Ascending aorta (tissue), 2 donors: Measurements from ENCODE around the gene ZNF286A. TPM values are rescaled to one million over a fixed set of nuclear protein-coding genes. Genes with fewer than 3 reads are reported as not detected.
"Not testable (repeated sequence)": the region's sequence is repeated elsewhere in the genome, so short reads cannot be mapped to it uniquely, and the experiment has no call there.

ENCODE experiments used
- DNase-seq, 2 donors: peaks; one replicate each; pipeline ENCODE4 v3.0.0-alpha.2; 2019; ENCODE audit warnings: low spot score in 2 of 2
- H3K27ac ChIP-seq, 2 donors: fragments of 200-600 bp; sonication (generic); one replicate each; pipeline ENCODE4 v1.5.1; 2016 to 2017; ENCODE audit warnings: mild to moderate bottlenecking in 1 of 2
- H3K27me3 ChIP-seq: fragments of 200-600 bp; sonication (generic); one replicate; pipeline ENCODE4 v1.5.1; 2017
- H3K36me3 ChIP-seq, 2 donors: fragments of 200-600 bp; sonication (generic); one replicate each; pipeline ENCODE4 v1.5.1; 2016
- H3K4me1 ChIP-seq, 2 donors: fragments of 200-600 bp; sonication (generic); one replicate each; pipeline ENCODE4 v1.5.1; 2016 to 2017; ENCODE audit warnings: mild to moderate bottlenecking in 1 of 2
- H3K4me3 ChIP-seq, 2 donors: fragments of 200-600 bp; sonication (generic); one replicate each; pipeline ENCODE4 v1.5.1; 2016 to 2017; ENCODE audit warnings: mild to moderate bottlenecking in 1 of 2
- H3K9me3 ChIP-seq, 2 donors: fragments of 200-600 bp; sonication (generic); one replicate each; pipeline ENCODE4 v1.5.1; 2016
- intact Hi-C: fragments of 100-400 bp; cut with DNase I; formaldehyde crosslinking; loops from one replicate; pipeline ENCODE4 v1.15.1; 2023
- total RNA-seq: library from RNA; depleted of rRNA; stranded (reverse); fragments of >200 nt; gene quantifications from one replicate; pipeline ENCODE4 v1.1.0, GENCODE V29; 2016
- TF ChIP-seq, protein P1 (sequence below), 3 experiments: fragments of 200-600 bp in 2 of 3; fragments of 450-650 bp in 1 of 3; sonication (generic) in 2 of 3; IDR thresholded peaks; one replicate each; pipeline ENCODE4 v1.5.1; 2016 to 2019; ENCODE audit warnings: antibody characterized with exemption in 3 of 3, mild to moderate bottlenecking in 1 of 3, moderate library complexity in 1 of 3

The ZNF286A gene
- total RNA-seq, 1 donor from 2014 or later = 42.3 TPM

DNA sequence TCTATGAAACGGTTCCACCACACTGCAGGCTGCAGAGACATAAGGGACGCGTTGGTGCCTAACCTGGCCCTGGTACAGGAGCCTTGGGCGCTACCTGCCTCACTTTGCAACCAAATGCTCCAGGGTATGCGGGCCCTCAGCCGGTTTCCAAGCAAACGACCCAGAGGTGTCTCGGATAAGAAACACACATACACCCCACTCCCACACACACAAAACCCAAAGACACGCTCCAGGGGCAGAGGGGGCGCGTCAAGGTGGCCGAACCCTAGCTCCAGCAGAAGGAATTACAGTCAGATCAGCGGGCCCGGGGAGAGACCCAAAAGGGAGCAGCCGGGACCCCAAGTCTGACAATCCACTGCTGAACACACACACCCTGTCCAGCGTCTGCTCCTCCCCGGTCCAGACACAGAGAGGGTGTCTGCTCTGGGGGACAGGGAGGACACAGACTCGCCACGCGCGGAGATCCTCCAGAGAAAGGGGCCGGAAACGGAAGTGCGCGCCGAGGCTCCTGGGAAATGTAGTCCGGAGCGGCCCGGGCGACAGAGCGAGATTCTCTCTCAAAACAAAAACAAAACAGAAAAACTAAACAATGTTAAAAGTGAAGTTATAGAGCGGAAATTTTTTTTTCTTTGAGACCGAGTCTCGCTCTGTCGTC, 15.6 kb upstream of the ZNF286A start, which contains the start of gene TRIM16:
TRIM16 (minus strand) TSS at position 488 of the 655 bp plus-strand sequence. CDS start 32,702 bp downstream, outside the sequence.
- not testable (repeated sequence) for H3K36me3 ChIP-seq, H3K27me3 ChIP-seq, H3K9me3 ChIP-seq, H3K27ac ChIP-seq, H3K4me1 ChIP-seq
- TF ChIP-seq, protein P1, sequence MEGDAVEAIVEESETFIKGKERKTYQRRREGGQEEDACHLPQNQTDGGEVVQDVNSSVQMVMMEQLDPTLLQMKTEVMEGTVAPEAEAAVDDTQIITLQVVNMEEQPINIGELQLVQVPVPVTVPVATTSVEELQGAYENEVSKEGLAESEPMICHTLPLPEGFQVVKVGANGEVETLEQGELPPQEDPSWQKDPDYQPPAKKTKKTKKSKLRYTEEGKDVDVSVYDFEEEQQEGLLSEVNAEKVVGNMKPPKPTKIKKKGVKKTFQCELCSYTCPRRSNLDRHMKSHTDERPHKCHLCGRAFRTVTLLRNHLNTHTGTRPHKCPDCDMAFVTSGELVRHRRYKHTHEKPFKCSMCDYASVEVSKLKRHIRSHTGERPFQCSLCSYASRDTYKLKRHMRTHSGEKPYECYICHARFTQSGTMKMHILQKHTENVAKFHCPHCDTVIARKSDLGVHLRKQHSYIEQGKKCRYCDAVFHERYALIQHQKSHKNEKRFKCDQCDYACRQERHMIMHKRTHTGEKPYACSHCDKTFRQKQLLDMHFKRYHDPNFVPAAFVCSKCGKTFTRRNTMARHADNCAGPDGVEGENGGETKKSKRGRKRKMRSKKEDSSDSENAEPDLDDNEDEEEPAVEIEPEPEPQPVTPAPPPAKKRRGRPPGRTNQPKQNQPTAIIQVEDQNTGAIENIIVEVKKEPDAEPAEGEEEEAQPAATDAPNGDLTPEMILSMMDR (IDR thresholded peaks at IDR 0.05) = peak in 1 of 3 experiments; percentile 20
- peak; percentile 13 to 88 for DNase-seq
- intact Hi-C loops = loop anchor here (2.0 kb wide), 1 partner anchor 427 kb away; no protein-coding TSS in a partner anchor
- H3K4me3 ChIP-seq = peak within 1 kb of the TSS; percentile 66 to 73

DNA sequence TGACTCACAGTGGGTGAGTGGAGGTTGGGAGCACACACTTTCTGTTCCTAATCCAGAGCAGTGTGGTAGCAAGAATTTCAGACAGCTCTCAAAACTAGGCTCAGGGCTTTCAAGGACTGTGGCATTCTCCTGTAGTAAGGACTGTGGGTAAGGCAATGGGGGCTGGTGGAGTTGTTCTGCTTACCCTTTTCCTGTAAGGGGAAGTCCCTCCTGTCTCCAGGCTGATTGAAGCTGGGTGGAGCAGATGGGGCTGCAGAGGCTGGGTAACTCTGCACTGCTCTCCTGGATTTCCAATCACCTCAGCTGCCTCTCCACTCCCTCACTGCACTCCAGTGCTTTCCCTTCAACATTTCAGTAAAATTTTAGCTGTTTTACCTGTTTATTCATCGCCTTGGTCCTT, 12.1 kb upstream of the ZNF286A start:
- intact Hi-C loops = loop anchor here (5.0 kb wide), 1 partner anchor 35 kb away; no protein-coding TSS in a partner anchor
- H3K4me3 ChIP-seq, DNase-seq, H3K4me1 ChIP-seq, H3K36me3 ChIP-seq, H3K27me3 ChIP-seq, H3K27ac ChIP-seq, H3K9me3 ChIP-seq: not testable (repeated sequence)

DNA sequence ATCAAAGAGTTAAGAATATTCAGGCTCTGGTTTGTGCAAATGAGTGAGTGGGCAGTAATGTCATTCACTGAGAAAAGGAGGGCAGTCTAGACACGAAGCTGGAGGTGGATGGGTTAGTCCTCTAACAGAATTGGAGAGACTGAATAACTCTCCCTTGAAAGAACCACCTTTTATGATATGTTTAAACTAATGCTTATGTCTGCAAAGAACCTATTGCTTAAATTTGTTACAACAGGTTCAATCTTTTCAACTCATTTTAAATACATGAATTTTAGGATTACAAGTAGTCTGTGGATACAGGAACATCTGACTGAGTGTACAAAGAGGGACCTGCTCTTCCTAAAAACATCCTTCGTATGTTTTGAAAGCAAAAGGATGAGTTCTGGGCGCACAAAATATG, 585 bp upstream of the ZNF286A start:
- peak overlapping the region; percentile 68 to 69 for H3K4me3 ChIP-seq
- not testable (repeated sequence) for H3K27me3 ChIP-seq, H3K9me3 ChIP-seq, DNase-seq, H3K4me1 ChIP-seq, H3K36me3 ChIP-seq
- intact Hi-C loops = loop anchor here (2.0 kb wide), 1 partner anchor 48 kb away; no protein-coding TSS in a partner anchor
- peak overlapping the region in 1 of 2 donors; percentile 46 for H3K27ac ChIP-seq

DNA sequence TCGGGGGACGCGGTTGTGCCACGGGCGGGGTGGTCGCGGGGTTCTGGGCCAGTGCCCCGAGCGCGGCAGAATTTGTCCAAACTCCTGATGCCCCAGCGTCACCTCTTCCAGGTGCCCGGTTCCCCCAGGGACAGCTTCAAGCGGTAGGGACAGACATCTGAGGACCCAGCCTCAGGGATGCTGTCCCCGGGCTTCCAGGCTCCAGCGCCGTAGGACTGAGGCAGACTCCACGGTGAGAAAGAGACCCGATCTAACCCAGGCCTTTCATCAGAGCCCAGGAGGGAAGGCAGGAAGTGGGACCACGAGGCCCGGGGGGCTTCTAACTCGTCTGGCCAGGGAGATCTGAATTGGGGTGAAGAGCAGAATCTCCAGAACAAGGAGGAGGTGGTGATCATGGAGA, 385 bp downstream of the ZNF286A start:
- not testable (repeated sequence) for H3K36me3 ChIP-seq, DNase-seq, H3K4me1 ChIP-seq, H3K9me3 ChIP-seq, H3K27me3 ChIP-seq
- intact Hi-C loops = loop anchor here (2.0 kb wide), 1 partner anchor 49 kb away; no protein-coding TSS in a partner anchor
- H3K4me3 ChIP-seq = peak overlapping the region; percentile 68 to 69
- peak overlapping the region in 1 of 2 donors; percentile 46 for H3K27ac ChIP-seq

DNA sequence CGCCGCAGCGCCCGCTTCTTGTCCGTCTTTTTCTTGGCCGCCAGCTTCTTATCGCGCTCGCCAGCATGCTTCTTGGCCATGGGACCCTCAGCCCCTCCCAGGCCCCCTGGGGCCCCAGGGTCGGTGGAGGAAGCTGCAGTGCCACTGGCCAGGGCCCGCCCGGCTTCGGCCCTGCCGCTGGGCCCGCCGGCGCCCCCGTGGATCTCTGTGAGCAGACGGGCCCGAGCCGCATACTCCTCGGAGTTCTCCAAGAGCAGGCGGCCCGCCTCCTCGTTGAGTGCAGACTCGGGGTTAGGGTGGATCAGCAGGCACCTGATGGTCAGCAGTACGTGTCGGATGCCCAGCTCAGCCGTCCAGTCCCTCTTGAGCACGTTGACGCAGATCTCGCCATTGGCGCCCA, 4.7 kb downstream of the ZNF286A start:
- Histone ChIP-seq H3K36me3 (peaks cover 10 to 42% of the 10 kb centered on the region in 2 donors), H3K9me3 (peaks cover 0 to 33% of the 10 kb centered on the region in 2 donors)
- H3K27me3 ChIP-seq, H3K4me3 ChIP-seq, H3K4me1 ChIP-seq, intact Hi-C loops, H3K27ac ChIP-seq, DNase-seq: not testable (repeated sequence)

DNA sequence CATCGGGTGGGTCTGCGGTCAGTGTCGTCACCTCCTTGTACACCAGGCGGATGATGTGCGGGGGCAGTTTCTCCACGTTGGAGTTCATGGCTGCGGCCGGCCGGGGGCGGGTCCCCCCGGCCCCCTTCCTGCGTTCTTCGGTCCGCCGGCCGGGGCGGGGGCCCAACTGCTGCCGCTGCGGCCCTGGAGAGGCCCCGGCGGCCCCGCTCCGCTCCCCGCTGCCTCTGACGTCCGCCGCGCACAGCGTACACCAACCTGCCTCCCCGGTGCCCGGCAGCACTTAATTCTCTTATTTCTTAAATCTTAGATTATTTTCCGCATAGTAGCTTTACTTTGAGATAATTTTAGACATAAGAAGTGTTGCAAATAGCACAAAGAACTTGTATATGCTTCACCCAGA, 5.3 kb downstream of the ZNF286A start:
- H3K27me3 ChIP-seq, DNase-seq, H3K4me3 ChIP-seq, intact Hi-C loops, H3K4me1 ChIP-seq, H3K27ac ChIP-seq: not testable (repeated sequence)
- Histone ChIP-seq H3K9me3 (peaks cover 0 to 39% of the 10 kb centered on the region in 2 donors), H3K36me3 (peaks cover 10 to 48% of the 10 kb centered on the region in 2 donors)

DNA sequence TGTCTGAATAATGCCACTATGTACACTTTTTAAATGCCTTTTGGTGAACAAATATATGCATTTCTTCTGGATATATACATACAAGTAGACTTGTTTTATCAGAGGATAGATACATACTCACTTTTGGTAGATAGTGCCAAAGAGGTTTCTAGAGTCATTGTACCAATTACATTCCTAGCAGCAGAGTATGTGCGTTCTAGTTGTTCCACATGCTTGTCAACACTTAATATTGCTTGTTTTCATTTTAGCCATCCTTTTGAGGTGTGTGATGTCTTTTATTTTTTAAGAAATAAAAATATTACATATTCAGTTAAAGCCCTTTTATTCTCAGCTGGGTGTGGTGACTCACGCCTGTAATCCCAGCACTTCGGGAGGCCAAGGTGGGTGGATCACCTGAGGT, 9.3 kb downstream of the ZNF286A start:
- peaks cover 0 to 69% of the 10 kb centered on the region in 2 donors for H3K9me3 ChIP-seq
- H3K4me3 ChIP-seq, DNase-seq, H3K27me3 ChIP-seq, H3K27ac ChIP-seq, H3K4me1 ChIP-seq, intact Hi-C loops: not testable (repeated sequence)
- peaks cover 17 to 65% of the 10 kb centered on the region in 2 donors for H3K36me3 ChIP-seq

DNA sequence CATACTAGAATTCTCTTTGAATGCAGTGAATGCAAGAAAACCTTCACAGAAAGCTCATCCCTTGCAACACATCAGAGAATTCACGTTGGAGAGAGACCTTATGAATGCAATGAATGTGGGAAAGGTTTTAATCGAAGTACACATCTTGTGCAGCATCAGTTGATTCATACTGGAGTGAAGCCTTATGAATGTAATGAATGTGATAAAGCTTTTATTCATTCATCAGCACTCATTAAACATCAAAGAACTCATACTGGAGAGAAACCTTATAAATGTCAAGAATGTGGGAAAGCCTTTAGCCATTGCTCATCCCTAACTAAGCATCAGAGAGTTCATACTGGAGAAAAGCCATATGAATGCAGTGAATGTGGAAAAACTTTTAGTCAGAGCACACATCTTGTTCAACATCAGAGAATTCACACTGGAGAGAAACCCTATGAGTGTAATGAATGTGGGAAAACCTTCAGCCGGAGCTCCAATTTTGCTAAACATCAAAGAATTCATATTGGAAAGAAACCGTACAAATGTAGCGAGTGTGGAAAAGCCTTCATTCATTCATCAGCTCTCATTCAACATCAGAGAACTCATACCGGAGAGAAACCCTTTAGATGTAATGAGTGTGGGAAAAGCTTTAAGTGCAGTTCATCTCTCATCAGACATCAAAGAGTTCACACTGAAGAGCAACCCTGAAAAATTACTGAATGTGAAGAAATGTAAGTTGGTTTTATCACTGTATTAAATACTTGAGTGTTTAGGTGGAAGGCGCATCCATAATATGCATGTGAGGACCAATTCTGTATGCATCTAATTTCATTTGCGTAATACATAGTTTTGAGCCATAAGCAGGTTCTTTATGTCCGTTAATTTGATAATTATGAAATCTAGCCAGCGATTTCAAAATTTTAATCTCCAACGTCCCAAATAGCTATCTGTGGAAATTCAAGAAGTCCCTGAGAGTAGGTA, 17.3 kb downstream of the ZNF286A start:
- intact Hi-C loops, H3K4me3 ChIP-seq, H3K27me3 ChIP-seq, DNase-seq, H3K4me1 ChIP-seq, H3K27ac ChIP-seq: not testable (repeated sequence)
- Histone ChIP-seq H3K36me3 (peaks cover 9 to 21% of the 10 kb centered on the region in 2 donors), H3K9me3 (peaks cover 11 to 71% of the 10 kb centered on the region in 2 donors)

DNA sequence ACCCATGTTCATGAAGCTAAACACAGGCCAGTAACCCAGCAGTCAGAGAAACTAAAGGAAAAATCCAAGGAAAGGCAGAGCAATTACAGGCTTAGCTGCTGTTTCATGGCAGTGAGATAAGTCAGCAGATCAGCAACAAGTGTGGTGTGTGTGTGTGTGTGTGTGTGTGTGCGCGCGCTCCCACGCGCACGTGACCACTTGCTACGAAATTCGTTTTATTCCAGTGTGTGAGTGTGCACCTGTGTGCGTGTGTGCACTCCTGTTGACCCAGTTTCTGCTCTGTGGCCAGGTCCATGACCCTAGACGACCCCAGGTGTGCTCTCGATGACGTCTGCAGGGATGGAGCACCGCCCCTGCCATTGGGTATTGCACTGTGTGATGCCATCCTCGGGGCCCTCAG, 31.0 kb downstream of the ZNF286A start:
- H3K4me3 ChIP-seq, H3K27me3 ChIP-seq, H3K4me1 ChIP-seq, intact Hi-C loops, H3K9me3 ChIP-seq, H3K36me3 ChIP-seq, H3K27ac ChIP-seq, DNase-seq: not testable (repeated sequence)

DNA sequence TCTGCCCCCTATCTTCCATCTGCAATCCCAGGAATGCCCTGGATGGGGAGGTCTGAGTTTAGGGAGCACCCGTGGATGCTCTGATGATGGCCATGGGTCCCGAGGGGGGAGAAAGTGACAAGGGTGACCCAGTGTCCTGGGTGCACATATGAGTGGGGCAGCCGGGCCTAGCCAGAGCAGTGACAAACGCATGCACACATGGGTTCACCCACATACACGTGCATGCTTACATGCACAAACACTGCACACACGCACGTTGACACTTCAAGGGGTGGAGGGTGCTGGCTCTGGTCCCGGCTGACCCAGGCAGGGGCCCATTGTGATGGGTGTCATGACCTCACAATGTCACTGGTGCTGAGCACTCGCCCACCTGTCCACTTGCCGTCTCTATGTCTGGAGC, 32.3 kb downstream of the ZNF286A start, which contains the start of gene TBC1D26:
TBC1D26 (plus strand) TSS at position 384 of the 400 bp plus-strand sequence. CDS start 3,066 bp downstream, outside the sequence.
- DNase-seq, H3K36me3 ChIP-seq, H3K4me1 ChIP-seq, H3K4me3 ChIP-seq, H3K9me3 ChIP-seq, H3K27me3 ChIP-seq, H3K27ac ChIP-seq, intact Hi-C loops: not testable (repeated sequence)

DNA sequence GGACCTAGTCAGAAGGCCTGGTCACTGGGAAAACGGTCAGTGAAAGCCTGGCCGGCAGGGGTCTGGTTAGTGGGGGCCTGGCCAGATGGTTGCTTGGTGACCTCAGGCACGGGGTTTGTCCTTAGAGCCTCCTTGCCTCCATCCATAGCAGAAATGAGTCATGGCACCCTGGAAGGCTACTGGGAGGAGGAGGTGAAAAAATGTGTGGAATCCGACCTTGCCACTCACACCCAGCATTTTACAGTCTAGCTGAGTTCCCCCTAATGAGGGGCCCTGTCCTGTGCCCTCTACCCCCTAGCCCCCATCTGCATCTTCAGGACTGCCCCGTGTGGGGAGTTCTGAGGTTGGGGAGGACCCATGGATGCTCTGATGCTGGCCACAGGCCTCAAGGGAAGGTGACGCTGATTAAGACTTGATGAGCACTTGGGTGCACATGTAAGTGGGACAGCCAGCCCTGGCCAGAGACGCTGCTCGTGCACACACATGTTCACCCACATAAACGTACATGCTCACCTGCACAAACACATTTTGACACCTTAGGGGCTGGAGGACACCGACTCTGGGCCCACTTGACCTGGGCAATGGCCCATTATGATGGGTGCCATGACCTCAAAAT, 33.7 kb downstream of the ZNF286A start:
- H3K4me3 ChIP-seq, H3K4me1 ChIP-seq, H3K27me3 ChIP-seq, DNase-seq, H3K9me3 ChIP-seq, H3K27ac ChIP-seq, intact Hi-C loops, H3K36me3 ChIP-seq: not testable (repeated sequence)

DNA sequence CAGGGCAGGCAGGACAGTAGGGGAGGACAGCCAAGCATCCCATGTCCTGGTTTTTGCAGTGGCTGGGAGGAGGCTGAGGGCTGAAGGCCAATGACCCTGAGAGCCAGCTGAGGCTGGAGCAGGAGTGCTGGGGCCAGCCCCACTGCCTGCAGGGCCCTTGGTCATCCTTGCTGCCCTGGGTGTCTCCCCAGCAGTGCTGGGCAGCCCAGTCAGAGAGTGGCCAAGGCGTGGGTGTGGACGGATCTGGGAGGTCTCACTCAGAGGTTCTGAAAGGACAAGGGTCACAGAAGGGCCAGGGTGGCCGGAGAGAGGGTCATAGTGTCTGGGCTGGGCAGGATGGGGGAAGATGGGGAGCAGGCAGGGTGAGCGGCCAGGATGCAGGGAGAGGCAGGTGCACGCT, 37.0 kb downstream of the ZNF286A start:
- H3K36me3 ChIP-seq, H3K4me3 ChIP-seq, H3K4me1 ChIP-seq, intact Hi-C loops, H3K9me3 ChIP-seq, H3K27me3 ChIP-seq, H3K27ac ChIP-seq, DNase-seq: not testable (repeated sequence)
